ENCODE data around the gene ENSA.

The ENSA gene

GRCh38 chr1:150620919-150621318, 8.5 kb downstream of the ENSA start:
- no peak overlapping the region for H3K4me3 ChIP-seq (ENCODE audit: control insufficient read depth, low read depth, low read length)
- TF ChIP-seq, protein P1, sequence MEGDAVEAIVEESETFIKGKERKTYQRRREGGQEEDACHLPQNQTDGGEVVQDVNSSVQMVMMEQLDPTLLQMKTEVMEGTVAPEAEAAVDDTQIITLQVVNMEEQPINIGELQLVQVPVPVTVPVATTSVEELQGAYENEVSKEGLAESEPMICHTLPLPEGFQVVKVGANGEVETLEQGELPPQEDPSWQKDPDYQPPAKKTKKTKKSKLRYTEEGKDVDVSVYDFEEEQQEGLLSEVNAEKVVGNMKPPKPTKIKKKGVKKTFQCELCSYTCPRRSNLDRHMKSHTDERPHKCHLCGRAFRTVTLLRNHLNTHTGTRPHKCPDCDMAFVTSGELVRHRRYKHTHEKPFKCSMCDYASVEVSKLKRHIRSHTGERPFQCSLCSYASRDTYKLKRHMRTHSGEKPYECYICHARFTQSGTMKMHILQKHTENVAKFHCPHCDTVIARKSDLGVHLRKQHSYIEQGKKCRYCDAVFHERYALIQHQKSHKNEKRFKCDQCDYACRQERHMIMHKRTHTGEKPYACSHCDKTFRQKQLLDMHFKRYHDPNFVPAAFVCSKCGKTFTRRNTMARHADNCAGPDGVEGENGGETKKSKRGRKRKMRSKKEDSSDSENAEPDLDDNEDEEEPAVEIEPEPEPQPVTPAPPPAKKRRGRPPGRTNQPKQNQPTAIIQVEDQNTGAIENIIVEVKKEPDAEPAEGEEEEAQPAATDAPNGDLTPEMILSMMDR (conservative IDR thresholded peaks at IDR 0.05; ENCODE audit: control insufficient read depth, insufficient read depth, low read depth, low read length) = no peak
- DNase-seq (ENCODE audit: low read depth) = no peak

DNA sequence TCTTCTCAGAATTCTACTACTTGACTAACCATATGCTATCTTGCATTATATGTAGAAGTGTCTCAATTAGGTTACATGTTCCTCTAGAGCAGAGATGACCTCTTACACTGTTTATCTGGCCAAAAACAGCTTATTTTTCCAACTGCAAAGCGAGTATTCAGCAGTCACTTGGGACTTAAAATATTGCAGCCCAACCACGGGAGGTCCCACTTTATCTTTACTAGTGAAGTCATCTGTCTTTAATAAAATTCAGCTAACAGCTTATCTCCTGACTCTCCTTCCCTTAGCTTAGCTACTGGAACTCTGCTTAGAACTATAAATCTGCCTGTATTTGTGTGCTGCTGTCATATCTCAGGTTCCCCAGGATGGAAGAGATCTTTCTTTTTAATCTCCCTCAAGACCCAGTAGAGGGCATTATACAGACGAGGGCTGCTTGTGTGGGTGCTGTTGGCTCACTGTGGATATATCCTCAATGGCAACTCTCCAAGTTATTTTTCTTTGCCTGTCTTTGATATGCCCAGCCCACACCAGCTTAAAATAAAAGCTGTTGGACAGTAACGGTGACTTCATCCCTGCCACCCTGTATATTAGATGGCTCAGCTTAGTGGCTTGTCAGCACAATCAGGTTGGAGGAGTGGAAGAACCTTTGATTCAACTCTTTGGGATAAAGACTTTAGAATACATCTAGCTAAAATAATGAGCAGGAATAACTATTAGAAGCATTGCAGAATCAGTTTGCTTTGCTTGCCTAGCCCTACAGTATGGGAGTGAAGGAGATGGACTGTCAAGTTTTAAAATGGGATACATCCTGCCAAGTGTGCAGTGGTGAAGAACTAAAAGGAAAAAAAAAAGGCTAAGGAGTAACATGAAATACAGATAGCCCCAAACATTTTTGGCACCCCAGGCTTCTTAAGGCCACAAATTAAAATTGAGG, 9.6 kb downstream of the ENSA start:
- H3K4me3 ChIP-seq (ENCODE audit: control insufficient read depth, low read depth, low read length) = no peak overlapping the region
- TF ChIP-seq, protein P1 (conservative IDR thresholded peaks at IDR 0.05; ENCODE audit: control insufficient read depth, insufficient read depth, low read depth, low read length) = peak; percentile 48
- DNase-seq (ENCODE audit: low read depth) = peak; percentile 90

DNA sequence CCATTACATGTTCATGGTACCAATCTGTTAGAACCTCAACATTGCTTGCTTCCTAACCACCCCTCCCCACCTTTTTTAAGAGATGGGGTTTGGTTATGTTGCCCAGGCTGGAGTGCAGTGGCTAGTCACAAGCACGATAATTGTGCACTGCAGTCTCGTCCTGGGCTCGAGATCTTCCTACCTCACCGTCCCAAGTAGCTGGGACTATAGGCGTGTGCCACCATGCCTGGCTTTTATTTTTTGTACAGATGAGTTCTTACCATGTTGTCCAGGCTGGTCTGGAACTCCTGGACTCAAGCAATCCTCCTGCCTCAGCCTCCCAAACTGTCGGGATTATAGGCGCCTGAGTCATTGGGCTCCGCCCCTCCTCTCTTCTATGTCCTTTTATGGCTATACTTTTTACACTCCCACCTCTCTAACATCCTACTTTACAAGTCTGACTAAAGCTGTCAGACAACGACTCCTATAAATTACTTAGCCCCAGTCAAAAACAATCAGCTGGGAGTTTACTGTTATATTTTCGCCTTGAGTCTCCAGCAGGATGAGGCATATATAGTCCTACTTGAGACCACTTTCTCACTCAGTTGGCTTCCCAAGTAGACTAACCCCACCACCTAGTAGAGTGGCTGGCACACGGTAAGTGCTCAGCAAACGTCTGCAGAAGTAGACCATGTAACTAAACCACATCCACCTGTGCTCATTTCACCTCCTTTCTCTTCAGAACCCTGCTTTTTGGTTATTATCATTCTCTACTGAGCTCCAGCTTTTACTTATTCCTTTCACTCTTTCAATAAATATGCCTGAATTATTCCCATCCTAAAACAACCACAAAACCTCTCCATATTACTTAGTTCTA, 13.8 kb downstream of the ENSA start:
- no peak overlapping the region for H3K4me3 ChIP-seq (ENCODE audit: control insufficient read depth, low read depth, low read length)
- no peak for DNase-seq (ENCODE audit: low read depth)
- TF ChIP-seq, protein P1 (conservative IDR thresholded peaks at IDR 0.05; ENCODE audit: control insufficient read depth, insufficient read depth, low read depth, low read length) = no peak

GRCh38 chr1:150613061-150613920, 16.1 kb downstream of the ENSA start:
- peak overlapping the region; percentile 6 for H3K4me3 ChIP-seq (ENCODE audit: control insufficient read depth, low read depth, low read length)
- DNase-seq (ENCODE audit: low read depth) = peak; percentile 99
- TF ChIP-seq, protein P1 (conservative IDR thresholded peaks at IDR 0.05; ENCODE audit: control insufficient read depth, insufficient read depth, low read depth, low read length) = no peak

DNA sequence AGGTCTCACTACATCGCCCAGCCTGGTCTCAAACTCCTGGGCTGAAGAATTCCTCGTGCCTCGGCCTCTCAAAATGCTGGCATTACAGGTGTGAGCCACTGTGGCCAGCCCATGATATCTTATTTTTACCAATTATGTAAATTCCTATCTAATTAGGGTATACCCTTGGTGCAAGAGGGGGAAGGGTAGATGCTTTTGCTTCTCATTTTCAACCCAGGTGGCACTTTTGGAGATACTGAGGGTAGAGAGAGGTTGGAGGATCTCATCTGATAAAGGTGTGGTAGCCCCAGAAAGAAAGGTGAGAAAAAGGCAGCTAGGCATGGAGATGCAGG, 17.4 kb downstream of the ENSA start:
- TF ChIP-seq, protein P1 (conservative IDR thresholded peaks at IDR 0.05; ENCODE audit: control insufficient read depth, insufficient read depth, low read depth, low read length) = no peak
- no peak for DNase-seq (ENCODE audit: low read depth)
- H3K4me3 ChIP-seq (ENCODE audit: control insufficient read depth, low read depth, low read length) = no peak overlapping the region

DNA sequence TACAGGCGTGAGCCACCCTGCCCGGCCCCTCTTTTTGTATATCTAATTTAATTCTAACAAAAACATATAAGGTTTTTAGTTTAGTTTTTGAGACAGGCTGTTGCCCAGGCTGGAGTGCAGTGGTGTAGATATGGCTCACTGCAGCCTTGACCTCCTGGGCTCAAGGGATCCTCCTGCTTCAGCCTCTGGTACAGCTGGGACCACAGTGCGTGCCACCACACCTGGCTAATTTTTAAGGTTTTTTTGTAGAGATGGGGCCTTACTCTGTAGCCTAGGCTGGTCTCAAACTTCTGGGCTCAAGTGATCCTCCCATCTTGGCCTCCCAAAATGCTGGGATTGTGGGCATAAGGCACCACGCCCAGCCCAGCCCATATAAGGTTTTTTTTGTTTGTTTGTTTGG, 18.8 kb downstream of the ENSA start:
- TF ChIP-seq, protein P1 (conservative IDR thresholded peaks at IDR 0.05; ENCODE audit: control insufficient read depth, insufficient read depth, low read depth, low read length) = no peak
- no peak for DNase-seq (ENCODE audit: low read depth)
- no peak overlapping the region for H3K4me3 ChIP-seq (ENCODE audit: control insufficient read depth, low read depth, low read length)

Data from fibroblast of mammary gland (primary cell).